ENCODE data around the gene AKT1. TPM values are rescaled to one million over a fixed set of nuclear protein-coding genes. Genes with fewer than 3 reads are reported as not detected.

AKT1 gene
- total RNA-seq, 1 experiment from 2014 or later, result 205 TPM

DNA sequence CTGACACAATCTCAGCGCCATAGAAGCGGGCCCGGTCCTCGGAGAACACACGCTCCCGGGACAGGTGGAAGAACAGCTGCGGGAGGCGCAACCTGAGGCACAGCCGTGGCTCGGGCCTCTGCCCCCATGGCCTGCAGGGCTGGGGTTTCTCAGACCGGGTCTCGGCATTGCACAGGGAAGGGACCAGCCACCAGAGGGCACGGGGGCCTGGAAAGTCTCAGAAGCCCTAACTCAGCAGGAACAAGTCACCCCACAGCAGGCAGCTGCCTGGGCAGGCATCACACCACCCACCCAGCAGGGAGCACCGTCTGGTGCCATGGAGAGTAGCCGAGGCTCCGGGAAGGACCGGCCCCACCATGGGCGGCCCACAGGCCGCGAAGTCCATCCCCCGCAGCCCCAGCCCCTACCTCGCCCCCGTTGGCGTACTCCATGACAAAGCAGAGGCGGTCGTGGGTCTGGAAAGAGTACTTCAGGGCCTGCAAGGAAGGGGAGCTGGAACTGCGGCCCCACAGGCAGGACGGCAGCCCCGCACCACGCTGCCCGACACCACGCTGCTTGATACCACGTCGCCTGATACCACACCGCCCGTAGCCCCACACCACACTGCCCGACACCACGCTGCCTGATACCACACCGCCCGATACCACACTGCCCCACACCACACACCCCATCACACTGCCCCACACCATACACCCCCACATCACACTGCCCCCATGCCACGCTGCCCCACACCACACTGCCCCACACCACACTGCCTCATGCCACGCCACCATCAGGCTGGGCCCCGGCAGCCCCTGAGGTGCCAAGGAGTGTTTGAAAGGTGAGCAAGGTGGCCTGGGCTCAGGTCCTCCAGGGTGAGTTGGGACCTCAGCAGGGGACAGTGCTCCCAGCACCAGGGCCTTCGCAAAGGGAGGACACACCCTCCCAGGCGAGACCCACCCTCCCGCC lies 21.8 kb downstream of the AKT1 start:
- peak; percentile 12 for DNase-seq (ENCODE audit: low read depth)

DNA sequence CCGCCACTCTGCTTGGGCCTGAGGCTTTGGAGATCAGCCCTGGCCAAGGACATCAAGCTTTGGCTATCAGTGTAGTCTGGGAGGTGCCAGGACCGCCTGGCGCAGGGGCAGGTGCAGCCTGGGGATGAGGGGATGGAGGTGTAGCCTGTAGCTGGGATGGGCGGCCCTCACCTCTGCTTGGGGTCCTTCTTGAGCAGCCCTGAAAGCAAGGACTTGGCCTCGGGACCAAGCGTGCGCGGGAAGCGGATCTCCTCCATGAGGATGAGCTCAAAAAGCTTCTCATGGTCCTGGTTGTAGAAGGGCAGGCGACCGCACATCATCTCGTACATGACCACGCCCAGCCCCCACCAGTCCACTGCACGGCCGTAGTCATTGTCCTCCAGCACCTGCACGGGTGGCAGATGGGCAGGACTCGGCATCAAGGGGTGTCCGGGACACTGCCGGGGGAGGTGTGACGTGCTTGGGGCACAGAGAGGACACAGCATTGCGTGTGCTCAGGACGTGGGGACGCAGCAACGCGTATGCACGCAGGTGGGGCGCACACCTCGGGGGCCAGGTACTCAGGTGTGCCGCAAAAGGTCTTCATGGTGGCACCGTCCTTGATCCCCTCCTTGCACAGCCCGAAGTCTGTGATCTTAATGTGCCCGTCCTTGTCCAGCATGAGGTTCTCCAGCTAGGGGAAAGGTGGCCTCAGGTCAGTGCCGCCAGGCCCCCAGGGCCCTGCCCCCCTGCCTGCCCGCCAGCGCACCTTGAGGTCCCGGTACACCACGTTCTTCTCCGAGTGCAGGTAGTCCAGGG lies 22.6 kb downstream of the AKT1 start:
- no peak for DNase-seq (ENCODE audit: low read depth)

DNA sequence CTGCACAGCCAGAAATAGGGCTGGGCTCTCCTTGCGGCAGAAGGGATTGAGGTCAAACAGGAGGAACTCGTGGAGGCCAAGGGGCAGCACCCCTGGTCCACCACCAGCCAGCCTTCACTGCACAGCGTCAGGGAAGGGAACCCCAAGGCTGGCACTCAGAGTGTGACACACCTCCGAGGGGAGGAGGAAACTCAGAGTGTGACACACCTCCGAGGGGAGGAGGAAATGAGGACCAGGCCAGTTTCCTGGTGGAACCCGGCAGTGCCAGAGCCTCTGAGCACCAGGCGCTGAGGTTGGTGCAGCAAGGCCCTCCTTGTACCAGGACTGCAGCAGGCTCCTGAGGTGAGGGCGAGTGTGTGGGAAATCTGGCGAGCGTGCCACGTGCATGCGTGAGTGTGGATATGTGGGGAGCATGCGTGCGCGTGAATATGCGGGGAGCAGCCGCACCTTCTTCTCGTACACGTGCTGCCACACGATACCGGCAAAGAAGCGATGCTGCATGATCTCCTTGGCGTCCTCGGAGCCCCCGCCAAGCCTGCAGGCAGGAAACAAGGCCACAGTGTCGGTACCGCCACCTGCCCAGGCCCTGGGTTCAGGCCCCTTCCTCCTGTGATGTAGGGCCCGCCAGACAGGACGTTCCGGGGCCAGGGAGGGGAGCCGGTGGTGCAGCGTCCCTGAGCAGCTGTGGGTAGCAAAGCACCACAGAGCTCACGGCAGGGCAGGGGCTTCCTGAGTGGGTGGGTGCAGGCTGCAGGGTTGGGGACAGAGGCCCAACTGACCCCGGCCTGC lies 23.4 kb downstream of the AKT1 start:
- no peak for DNase-seq (ENCODE audit: low read depth)

DNA sequence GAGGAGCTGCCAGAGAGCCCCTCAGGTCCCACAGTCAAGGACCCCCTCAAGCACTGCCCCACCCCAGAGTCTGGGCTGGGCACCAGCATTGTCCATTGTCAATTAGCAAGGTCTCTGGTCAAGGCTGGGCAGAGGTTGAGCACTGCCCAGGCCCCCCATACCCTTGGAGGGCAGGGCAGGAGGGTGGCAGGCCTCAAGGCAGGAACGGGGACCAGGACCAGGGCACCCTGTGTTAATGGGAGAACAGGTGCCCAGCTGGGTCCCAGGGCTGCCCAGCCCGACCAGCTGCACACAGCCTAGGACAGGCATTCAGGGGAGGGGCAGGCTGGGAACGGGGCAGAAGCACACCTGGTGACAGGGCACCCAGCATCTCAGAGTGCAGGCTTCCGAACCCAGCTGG lies 24.2 kb downstream of the AKT1 start:
- DNase-seq (ENCODE audit: low read depth), result no peak

DNA sequence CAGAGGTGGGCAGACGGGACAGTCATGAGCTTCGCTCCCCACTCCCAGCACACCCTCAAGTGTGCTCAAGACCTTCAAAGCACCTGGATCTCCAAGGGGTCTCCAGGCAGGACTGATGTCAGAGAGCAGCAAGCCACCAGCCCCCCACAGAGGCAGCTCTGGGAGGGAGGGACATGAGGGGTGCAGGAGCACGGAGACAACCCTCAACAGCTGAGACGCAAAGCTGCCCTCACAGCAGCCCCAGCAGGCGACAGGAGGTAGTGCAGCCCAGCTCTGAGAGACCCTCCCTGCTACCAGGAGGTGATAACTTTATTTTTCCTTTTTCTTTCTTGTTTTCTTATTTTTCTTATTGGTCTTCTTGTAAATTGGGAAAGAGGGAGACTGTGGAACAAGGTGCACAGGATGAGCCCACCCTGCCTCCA lies 24.7 kb downstream of the AKT1 start:
- DNase-seq (ENCODE audit: low read depth), result peak; percentile 34

DNA sequence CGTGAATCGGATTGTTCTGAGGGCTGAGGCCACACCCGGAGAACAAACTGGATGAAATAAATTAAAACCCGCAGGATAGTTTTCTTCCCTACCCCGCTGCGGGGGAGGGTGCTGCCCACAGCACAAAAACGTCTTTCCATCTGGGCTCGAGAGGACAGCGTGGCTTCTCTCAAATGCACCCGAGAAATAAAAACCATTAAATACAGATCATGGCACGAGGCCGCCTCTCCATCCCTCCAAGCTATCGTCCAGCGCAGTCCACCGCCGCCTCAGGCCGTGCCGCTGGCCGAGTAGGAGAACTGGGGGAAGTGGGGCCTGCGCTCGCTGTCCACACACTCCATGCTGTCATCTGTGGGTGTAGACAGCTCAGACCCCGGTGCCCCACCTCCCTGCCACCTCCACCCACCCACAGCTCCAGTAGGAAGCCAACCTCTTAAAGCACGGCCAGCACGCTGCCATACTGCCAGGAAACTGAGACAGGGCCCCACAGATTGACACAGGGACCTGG lies 25.4 kb downstream of the AKT1 start:
- no peak for DNase-seq (ENCODE audit: low read depth)

GRCh38 chr14:104769324-104770071 lies 26.1 kb downstream of the AKT1 start:
- DNase-seq (ENCODE audit: low read depth), result no peak

GRCh38 chr14:104768437-104769323 lies 26.9 kb downstream of the AKT1 start:
- peak; percentile 67 for DNase-seq (ENCODE audit: low read depth)

GRCh38 chr14:104767634-104767918 lies 28.0 kb downstream of the AKT1 start:
- DNase-seq (ENCODE audit: low read depth), result no peak

DNA sequence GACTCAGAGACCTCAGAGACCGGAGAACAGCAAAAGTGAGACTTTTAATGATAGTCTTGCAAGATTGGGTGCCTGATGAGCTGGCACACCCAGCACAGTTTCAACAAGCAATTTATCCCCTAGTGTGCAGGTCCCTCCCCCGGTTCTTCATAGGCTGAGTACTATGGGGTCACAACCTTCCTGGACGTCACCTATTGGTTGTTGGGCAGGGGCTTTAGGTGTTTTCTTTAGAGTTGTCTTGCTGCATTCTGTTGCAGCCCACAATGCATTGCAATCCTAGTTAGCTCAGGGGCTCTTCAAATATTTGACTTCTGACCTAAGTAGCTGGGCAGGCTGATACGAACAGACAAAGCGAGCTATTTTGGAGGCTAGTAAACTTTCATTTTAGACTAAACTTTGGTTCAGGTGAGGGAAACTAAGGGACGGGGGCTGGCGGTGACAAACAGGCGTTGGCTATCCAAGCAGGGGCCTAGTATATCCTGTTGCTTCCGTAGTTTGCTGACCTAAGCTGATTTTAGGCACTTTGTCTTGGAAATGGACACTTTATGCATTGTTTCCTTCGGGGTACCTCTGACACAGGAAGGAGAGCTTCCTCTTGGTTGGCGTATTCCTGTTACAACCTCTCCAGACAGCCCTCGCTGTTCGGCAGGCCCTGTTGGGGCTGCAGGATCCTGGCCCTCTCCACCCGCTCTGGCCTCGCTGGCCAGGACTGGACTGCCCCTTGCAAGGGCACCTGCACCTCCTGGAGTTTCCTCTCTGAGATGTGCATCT lies 28.5 kb downstream of the AKT1 start:
- DNase-seq (ENCODE audit: low read depth), result no peak

DNA sequence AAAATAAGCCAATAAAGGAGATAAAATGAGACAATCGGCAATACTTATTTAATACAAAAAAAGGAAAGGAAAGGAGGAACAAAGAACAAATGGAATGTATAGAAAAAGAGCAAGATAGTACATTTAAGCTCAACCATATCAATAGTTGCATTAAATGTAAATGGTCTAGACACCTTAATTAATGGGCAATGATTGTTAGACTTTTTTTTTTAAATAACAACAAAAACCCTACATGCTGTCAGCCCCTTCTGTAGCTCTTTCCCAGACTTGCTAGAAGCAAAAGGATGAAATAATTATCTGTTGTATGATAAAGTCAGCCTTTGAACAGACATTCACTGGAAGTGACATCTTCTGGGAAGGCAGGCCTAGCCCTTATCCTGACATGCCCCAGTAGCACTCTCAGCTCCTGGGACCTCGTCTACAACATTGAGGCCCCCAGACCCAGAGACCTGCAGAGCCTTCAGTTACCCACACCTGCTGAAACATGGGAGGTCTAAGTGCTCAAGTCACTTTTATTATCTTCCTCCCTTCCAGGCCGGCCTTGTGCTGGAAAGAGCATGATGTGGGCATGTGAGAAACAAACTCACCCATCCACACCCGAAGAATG lies 29.2 kb downstream of the AKT1 start:
- DNase-seq (ENCODE audit: low read depth), result no peak

GRCh38 chr14:104765517-104765916 lies 30.0 kb downstream of the AKT1 start:
- DNase-seq (ENCODE audit: low read depth), result no peak

DNA sequence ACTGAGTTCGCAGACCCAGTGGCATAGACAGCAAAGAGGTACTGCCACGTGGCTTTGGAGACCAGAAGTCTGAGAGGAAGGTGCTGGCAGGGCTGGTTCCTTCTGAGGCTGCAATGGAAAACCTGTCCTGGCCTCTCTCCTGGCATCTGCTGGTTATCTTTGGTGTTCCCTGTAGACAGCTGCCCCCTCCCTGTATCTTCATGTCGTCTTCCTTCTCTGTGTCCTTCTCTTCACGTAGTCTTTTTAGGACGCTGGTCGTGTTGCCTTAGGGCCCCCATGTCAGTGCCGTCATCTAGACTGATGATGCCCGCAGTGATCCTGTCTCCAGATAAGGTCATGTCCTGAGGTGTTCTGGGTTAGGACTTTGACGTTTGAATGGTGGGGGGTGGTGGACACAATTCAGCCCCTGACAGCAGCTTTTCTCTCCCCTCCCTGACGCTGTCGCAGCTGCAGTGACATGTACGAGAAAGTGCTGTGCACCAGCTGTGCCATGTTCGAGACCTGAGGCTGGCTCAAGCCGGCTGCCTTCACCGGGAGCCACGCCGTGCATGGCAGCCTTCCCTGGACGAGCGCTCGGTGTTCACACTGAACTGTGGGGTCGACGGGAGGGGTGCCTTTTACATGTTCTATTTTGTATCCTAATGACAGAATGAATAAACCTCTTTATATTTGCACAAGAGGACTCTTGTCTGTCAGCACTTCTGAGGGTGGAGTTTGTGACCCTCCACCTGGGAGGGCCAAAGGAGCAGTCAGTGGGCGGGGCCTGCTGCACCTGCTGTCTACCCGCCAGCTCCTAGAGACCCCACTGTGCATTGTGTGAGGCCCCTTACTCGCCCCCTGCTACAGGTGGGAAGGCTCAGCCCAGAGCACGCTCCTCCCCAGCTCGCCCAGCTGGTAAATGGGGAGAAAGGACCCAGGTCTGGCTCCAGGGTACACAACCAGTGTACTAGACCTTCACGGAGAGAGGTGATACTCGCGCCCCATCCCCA lies 36.3 kb downstream of the AKT1 start:
- no peak for DNase-seq (ENCODE audit: low read depth)

GRCh38 chr14:104757681-104758392 lies 37.7 kb downstream of the AKT1 start:
- no peak for DNase-seq (ENCODE audit: low read depth)

DNA sequence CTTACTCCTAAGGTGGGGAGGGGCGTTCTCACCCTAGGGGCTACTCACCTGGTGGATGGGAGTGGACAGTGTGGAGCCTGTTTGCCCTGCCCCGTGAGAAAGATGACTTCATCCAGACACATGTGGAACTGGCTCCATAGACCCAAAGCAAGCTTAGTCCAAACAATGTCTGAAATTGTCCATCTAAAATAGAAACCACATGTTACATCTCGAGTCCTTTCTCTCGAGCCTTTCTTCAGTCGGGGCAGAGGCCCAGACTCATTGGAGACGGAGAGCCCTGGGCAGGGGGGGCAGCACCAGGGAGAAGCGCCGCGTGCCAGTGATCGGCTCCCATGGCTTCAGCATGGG lies 38.3 kb downstream of the AKT1 start:
- no peak for DNase-seq (ENCODE audit: low read depth)

GRCh38 chr14:104756477-104757237 lies 38.9 kb downstream of the AKT1 start:
- no peak for DNase-seq (ENCODE audit: low read depth)
